HG03558 (cell line): ENCODE measurements around the gene EIF1B.
A peak's percentile ranks its signal among the peaks of the same experiment; 100 is the strongest.

ENCODE experiments used
- ATAC-seq: cut with Tn5 transposase; IDR thresholded peaks from one replicate; pipeline ENCODE4 v1.9.1; 2021; ENCODE audit warnings: moderate number of reproducible peaks; ENCODE audit not compliant: unreplicated experiment; ENCODE audit errors: extremely low read depth

EIF1B gene

DNA sequence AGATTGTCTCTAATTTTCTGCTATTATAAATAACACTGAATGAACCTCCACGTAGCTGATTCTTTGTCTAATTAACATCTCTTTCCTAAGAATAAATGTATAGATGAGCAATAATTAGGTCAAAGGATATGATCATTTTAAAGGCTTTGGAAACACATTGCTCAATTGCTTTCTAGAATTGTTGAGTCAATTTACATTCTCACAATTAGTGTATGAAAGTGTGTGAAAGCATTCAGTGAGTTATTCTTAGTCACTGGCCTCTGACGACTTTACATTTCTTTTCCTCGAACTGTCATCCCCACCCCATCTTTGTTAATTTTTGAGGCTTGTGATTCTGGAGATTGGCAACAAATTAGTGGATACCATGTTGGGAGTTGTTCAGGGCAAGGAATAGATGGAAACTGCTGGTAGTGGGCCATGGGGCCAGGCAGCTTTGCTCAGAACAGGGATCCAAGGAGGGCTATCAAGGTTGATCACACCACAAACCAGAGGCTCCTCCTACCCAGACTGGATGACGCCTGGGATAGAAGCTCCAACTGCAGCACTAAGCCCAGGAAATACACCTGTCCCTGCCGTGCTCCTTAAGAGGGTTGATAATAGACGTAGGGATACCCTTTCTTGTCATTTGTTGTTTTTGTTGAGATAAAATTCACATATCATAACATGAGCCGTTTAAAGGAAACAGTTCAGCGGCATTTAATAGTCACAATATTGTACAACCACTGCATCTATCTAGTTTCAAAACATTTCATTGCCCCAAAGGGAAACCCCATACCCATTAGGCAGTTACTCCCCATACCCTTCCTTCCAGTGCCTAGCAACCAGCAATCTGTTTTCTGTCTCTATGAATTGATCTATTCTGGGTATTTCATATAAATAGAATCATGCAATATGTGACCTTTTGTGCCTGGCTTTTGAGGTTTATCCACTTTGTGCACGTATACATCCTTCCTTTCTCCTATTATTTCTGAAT is 27.9 kb downstream of the EIF1B start:
- peak; percentile 58 for ATAC-seq

GRCh38 chr3:40339871-40340270 is 30.4 kb downstream of the EIF1B start:
- ATAC-seq = no peak

DNA sequence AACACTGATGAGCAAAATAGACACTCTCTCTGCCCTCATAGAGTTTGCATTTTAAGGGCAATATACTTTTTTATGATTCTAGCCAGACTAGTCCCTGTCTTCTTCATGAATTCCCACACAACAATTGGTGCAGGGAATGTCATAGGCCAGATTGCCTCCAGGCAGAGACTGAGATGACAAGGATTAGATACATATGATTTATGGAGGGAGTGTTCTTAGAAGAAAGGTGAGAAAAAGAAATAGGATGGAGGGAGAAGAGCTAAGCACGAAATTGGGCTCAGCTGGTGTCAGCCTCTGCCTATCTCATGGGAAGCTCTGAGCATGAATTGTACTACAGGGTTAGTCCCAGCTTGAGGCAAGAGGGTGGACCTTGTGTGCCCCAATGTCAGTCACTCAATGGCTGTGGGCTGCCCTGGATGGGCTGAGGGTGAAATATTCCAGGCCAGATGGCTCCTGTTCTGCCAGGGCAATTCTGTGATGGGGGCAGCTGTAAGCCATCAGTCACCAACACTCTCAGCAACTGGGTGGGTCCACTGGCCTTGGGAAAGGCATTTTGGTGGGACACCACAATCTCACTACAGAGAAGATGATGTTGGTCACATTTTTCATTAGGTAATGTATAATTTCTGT is 31.1 kb downstream of the EIF1B start:
- ATAC-seq = no peak

DNA sequence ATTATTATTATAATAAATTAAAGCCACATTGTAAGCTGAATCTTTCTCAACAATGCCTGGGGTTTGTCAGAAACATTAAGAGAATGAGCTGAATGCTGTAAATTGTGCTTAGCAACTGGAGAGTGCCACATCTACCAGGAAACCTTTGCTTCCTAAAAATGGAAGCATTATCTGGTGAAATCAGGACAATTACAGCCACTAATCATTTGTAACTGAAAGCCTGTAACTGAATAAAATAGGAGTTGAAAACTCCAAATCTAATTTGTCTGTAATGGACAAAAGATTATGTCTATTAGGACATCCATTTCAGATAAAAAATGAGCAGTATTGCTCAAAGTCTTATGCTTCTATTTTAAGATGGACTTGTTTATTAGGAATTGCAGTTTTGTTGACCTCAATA is 32.2 kb downstream of the EIF1B start:
- ATAC-seq = no peak

DNA sequence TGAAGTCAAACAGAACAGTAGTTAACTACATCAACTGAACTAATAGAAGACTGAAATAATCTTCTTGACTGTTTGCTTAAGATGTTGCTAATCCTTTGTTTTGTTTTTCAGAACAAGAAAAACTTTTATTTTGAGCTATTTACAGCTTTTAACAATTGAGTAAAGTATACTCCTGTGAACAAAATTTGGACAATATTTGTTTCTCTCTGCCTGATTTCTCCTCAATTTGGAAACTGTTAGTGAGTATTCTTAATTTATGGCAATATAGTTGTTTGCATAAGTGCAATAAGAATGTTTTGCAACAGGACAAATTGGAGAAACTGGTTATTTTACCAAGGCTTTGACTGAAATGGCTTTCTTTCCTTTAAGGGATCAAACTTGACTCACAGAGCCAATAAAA is 41.0 kb downstream of the EIF1B start:
- no peak for ATAC-seq

DNA sequence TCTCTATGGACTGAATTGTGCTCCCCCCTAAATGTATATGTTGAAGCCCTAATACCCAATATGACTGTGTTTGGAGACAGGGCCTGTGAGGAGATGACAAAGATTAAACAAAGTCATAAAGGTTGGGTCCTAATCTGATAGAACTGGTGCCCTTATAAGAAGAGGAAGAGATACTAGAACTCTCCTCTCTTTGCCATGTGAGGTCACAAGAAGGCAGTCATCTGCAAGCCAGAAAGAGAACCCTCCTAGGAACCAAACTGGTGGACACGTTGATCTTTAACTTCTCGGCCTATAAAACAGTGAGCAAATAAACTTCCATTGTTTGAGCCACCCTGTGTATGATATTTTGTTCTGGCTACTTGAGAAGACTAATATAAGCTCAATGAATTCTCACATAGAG is 45.9 kb downstream of the EIF1B start:
- ATAC-seq = no peak

DNA sequence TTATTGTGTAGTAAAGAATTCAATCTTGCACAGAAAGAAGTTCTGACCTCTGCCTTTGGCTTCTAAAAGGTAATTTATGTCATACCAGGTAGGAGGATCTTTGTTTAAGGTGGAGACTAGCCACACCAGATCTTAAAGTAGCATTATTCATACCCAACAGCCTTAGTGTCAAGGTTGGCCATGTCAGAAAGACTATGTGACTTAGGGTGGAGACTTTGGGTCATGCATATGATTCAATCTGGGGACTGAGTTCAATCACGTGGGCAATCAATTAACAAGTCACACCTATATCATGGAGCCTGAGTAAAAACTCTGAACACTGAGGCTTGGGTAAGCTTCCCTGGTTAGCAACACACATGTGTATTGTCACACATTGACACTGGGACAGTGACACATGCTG is 48.9 kb downstream of the EIF1B start:
- ATAC-seq = no peak
